ENCODE results near the gene RPS19.

GRCh38 chr19:41890936-41891335 lies 30.9 kb downstream of the RPS19 start:
- no peak for TF ChIP-seq EP300 (IDR thresholded peaks at IDR 0.05)
- no peak for TF ChIP-seq E2F6 (IDR thresholded peaks at IDR 0.05; ENCODE audit: borderline replicate concordance, low read depth)
- TF ChIP-seq MAFK (IDR thresholded peaks at IDR 0.05; ENCODE audit: partially characterized antibody): no peak
- TF ChIP-seq CTCF (IDR thresholded peaks at IDR 0.05): no peak
- no peak for TF ChIP-seq KDM1A (IDR thresholded peaks at IDR 0.05; ENCODE audit: low read depth)
